H9 (cell line): ENCODE results near the gene TMEM63C. TPM values are rescaled to one million over a fixed set of nuclear protein-coding genes. Genes with fewer than 3 reads are reported as not detected.

ENCODE experiments used
- DNase-seq: peaks from one replicate; pipeline ENCODE4 v3.0.0-alpha.2; 2017
- H2AFZ ChIP-seq: one replicate; pipeline ENCODE4 v1.6.1; 2013; ENCODE audit warnings: mild to moderate bottlenecking, low read length, control low read depth, moderate library complexity
- H2AK5ac ChIP-seq: 2 replicates; pipeline ENCODE4 v1.6.1; 2013; ENCODE audit warnings: low read length, control low read depth, mixed read lengths; ENCODE audit not compliant: insufficient read length
- H2BK120ac ChIP-seq: one replicate; pipeline ENCODE4 v1.6.1; 2013; ENCODE audit warnings: low read depth, mild to moderate bottlenecking, low read length, control low read depth, inconsistent platforms; ENCODE audit not compliant: poor library complexity, severe bottlenecking
- H2BK12ac ChIP-seq: 2 replicates; pipeline ENCODE4 v1.6.1; 2013; ENCODE audit warnings: low read length, control low read depth, mixed read lengths, low read depth; ENCODE audit not compliant: insufficient read length
- H2BK15ac ChIP-seq: 2 replicates; pipeline ENCODE4 v1.6.1; 2013; ENCODE audit warnings: low read depth, low read length, control low read depth
- H2BK20ac ChIP-seq: one replicate; pipeline ENCODE4 v1.6.1; 2013; ENCODE audit warnings: low read depth, mild to moderate bottlenecking, low read length, control low read depth, inconsistent platforms; ENCODE audit not compliant: poor library complexity, severe bottlenecking
- H2BK5ac ChIP-seq: 2 replicates; pipeline ENCODE4 v1.6.1; 2013; ENCODE audit warnings: low read length, control low read depth, mixed read lengths; ENCODE audit not compliant: insufficient read length
- H3K14ac ChIP-seq: 2 replicates; pipeline ENCODE4 v1.6.1; 2013; ENCODE audit warnings: low read length, control low read depth; ENCODE audit not compliant: insufficient read depth
- H3K18ac ChIP-seq: 2 replicates; pipeline ENCODE4 v1.6.1; 2013; ENCODE audit warnings: low read depth, mild to moderate bottlenecking, mixed read lengths, low read length, control low read depth; ENCODE audit not compliant: insufficient read length
- H3K23ac ChIP-seq: 2 replicates; pipeline ENCODE4 v1.6.1; 2013; ENCODE audit warnings: low read length, control low read depth, mixed read lengths, low read depth; ENCODE audit not compliant: insufficient read length
- H3K23me2 ChIP-seq: 2 replicates; pipeline ENCODE4 v1.6.1; 2013; ENCODE audit warnings: low read depth, mild to moderate bottlenecking, mixed read lengths, low read length, control low read depth; ENCODE audit not compliant: insufficient read length, poor library complexity, severe bottlenecking
- H3K27ac ChIP-seq: 2 replicates; pipeline ENCODE4 v1.5.1; 2013; ENCODE audit warnings: low read length, control low read depth, mixed read lengths, low read depth; ENCODE audit not compliant: insufficient read length
- H3K27me3 ChIP-seq: 2 replicates; pipeline ENCODE4 v1.6.1; 2013; ENCODE audit warnings: low read length, control low read depth, inconsistent platforms; ENCODE audit not compliant: insufficient read depth
- H3K4ac ChIP-seq: 2 replicates; pipeline ENCODE4 v1.6.1; 2013; ENCODE audit warnings: low read depth, mild to moderate bottlenecking, control low read depth, inconsistent platforms, low read length, moderate library complexity
- H3K4me1 ChIP-seq: 2 replicates; pipeline ENCODE4 v1.6.1; 2013; ENCODE audit warnings: low read length, control low read depth, inconsistent platforms; ENCODE audit not compliant: insufficient read depth
- H3K4me2 ChIP-seq: 2 replicates; pipeline ENCODE4 v1.6.1; 2013; ENCODE audit warnings: low read length, control low read depth, mixed read lengths; ENCODE audit not compliant: insufficient read length, insufficient read depth
- H3K56ac ChIP-seq: 2 replicates; pipeline ENCODE4 v1.6.1; 2013; ENCODE audit warnings: low read depth, mild to moderate bottlenecking, mixed read lengths, low read length, control low read depth; ENCODE audit not compliant: insufficient read length
- H3K79me1 ChIP-seq: 2 replicates; pipeline ENCODE4 v1.6.1; 2013; ENCODE audit warnings: low read depth, mild to moderate bottlenecking, moderate library complexity, low read length, control low read depth, inconsistent platforms; ENCODE audit not compliant: insufficient read depth, poor library complexity, severe bottlenecking
- H3K79me2 ChIP-seq: 2 replicates; pipeline ENCODE4 v1.6.1; 2013; ENCODE audit warnings: low read length, control low read depth, inconsistent platforms; ENCODE audit not compliant: insufficient read depth
- H3K9ac ChIP-seq: 2 replicates; pipeline ENCODE4 v1.6.1; 2013; ENCODE audit warnings: low read length, control low read depth, mixed read lengths; ENCODE audit not compliant: insufficient read length; ENCODE audit errors: extremely low read depth
- H3K9me3 ChIP-seq: one replicate; pipeline ENCODE4 v1.6.1; 2013; ENCODE audit warnings: low read depth, low read length, inconsistent platforms; ENCODE audit not compliant: control insufficient read depth
- H3T11ph ChIP-seq: one replicate; pipeline ENCODE4 v1.6.1; 2013; ENCODE audit warnings: mild to moderate bottlenecking, low read length, control low read depth, inconsistent platforms
- H4K20me1 ChIP-seq: one replicate; pipeline ENCODE4 v1.6.1; 2013; ENCODE audit not compliant: control insufficient read depth, insufficient read length, insufficient read depth
- H4K5ac ChIP-seq: 2 replicates; pipeline ENCODE4 v1.6.1; 2013; ENCODE audit warnings: low read depth, mild to moderate bottlenecking, mixed read lengths, low read length, control low read depth; ENCODE audit not compliant: insufficient read length
- H4K8ac ChIP-seq: replicated peaks from 2 replicates; pipeline ENCODE4 v1.6.1; 2013; ENCODE audit warnings: low read length, control low read depth, mixed read lengths, low read depth; ENCODE audit not compliant: insufficient read length
- H4K91ac ChIP-seq: 2 replicates; pipeline ENCODE4 v1.6.1; 2013; ENCODE audit warnings: low read depth, mild to moderate bottlenecking, moderate library complexity, mixed read lengths, low read length, control low read depth; ENCODE audit not compliant: insufficient read length
- H3K27ac Mint-ChIP-seq, 3 experiments: 2 replicates in 2 of 3; 3 replicates in 1 of 3; pipeline ENCODE4 v1.8.0; 2020 to 2021; ENCODE audit warnings: mixed read lengths in 3 of 3, mild to moderate bottlenecking in 1 of 3, moderate library complexity in 1 of 3
- H3K27me3 Mint-ChIP-seq: 2 replicates; pipeline ENCODE4 v1.8.0; 2021; ENCODE audit warnings: low read depth, mild to moderate bottlenecking, moderate library complexity, mixed read lengths
- H3K36me3 Mint-ChIP-seq, 3 experiments: 2 replicates in 2 of 3; 3 replicates in 1 of 3; pipeline ENCODE4 v1.8.0; 2020 to 2021; ENCODE audit warnings: low read depth in 3 of 3, mixed read lengths in 3 of 3; ENCODE audit not compliant: insufficient read depth in 1 of 3
- H3K4me1 Mint-ChIP-seq, 2 experiments: 2 replicates each; pipeline ENCODE4 v1.8.0; 2020; ENCODE audit warnings: mixed read lengths in 2 of 2
- H3K4me3 Mint-ChIP-seq, 2 experiments: 2 replicates in 1 of 2; 3 replicates in 1 of 2; pipeline ENCODE4 v1.8.0; 2020 to 2021; ENCODE audit warnings: mild to moderate bottlenecking in 2 of 2, mixed read lengths in 2 of 2, moderate library complexity in 1 of 2
- H3K9me3 Mint-ChIP-seq, 2 experiments: 2 replicates in 1 of 2; 3 replicates in 1 of 2; pipeline ENCODE4 v1.8.0; 2020; ENCODE audit warnings: mild to moderate bottlenecking in 2 of 2, mixed read lengths in 2 of 2, moderate library complexity in 1 of 2
- WGBS: extraction: QIAGEN DNeasy Blood & Tissue Kit; methylation state at CpG from one replicate; pipeline ENCODE4 v1.1.7; 2013; ENCODE audit warnings: missing lambda C conversion rate, low lambda C conversion rate, mixed read lengths; ENCODE audit not compliant: insufficient read length; ENCODE audit errors: extremely low coverage; 5-methylcytosine and 5-hydroxymethylcytosine counted together
- total RNA-seq: library from RNA; stranded (reverse); gene quantifications from 2 replicates; pipeline ENCODE4 v1.2.1, GENCODE V29; 2021
- TF ChIP-seq, protein P1 (sequence below): fragments of 200-600 bp; sonication (generic); conservative IDR thresholded peaks from 3 replicates; pipeline ENCODE4 v1.8.0; 2021; ENCODE audit warnings: antibody characterized with exemption, mild to moderate bottlenecking

The TMEM63C gene
- total RNA-seq, 1 experiment from 2014 or later, result 2.2 TPM

DNA sequence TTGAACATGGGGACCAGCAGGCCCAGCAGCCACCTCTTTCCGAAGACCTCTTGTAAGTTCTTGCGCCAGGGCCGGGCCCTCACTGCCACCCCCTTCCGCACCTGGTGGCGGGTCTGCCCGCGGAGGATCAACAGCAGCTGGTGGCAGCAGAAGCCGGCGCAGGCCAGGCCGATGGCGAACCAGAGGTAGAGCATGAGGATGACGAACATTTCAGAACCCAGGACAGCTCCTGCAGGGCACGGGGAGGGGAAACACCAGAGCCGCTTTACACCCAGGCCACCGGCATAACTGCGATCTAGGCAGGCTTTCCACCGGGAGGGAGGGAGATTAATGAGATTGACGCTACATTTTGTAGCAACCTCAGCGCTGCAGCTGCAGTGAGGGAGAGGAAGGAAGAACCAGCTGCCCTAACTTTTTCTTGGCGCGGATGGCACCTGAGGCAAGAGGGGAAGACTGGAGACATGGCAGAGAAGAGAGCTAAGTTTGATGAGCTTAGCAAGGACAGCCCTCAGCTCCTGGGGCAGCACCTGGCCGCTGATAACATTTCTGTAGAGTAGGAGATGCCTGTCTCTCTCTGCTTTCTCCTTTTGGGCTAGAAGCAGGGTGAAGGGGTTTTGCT lies 47.8 kb upstream of the TMEM63C start:
- no peak overlapping the region for H2BK120ac ChIP-seq
- no peak overlapping the region for H3K23ac ChIP-seq
- TF ChIP-seq, protein P1, sequence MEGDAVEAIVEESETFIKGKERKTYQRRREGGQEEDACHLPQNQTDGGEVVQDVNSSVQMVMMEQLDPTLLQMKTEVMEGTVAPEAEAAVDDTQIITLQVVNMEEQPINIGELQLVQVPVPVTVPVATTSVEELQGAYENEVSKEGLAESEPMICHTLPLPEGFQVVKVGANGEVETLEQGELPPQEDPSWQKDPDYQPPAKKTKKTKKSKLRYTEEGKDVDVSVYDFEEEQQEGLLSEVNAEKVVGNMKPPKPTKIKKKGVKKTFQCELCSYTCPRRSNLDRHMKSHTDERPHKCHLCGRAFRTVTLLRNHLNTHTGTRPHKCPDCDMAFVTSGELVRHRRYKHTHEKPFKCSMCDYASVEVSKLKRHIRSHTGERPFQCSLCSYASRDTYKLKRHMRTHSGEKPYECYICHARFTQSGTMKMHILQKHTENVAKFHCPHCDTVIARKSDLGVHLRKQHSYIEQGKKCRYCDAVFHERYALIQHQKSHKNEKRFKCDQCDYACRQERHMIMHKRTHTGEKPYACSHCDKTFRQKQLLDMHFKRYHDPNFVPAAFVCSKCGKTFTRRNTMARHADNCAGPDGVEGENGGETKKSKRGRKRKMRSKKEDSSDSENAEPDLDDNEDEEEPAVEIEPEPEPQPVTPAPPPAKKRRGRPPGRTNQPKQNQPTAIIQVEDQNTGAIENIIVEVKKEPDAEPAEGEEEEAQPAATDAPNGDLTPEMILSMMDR, result no peak
- peak; percentile 92 for DNase-seq
- no peaks in the 10 kb centered on the region for H3K9me3 ChIP-seq
- WGBS, result no CpG with 5 or more reads among the region's 22 CpGs
- H4K5ac ChIP-seq, result no peak overlapping the region
- no peak overlapping the region for H3K9ac ChIP-seq
- no peak overlapping the region for H2BK20ac ChIP-seq
- Mint-ChIP-seq H3K4me1 (peaks cover 6 to 8% of the 10 kb centered on the region in 2 experiments), H3K27ac (no peak overlapping the region), H3K4me3 (no peak overlapping the region), H3K27me3 (peaks cover 5% of the 10 kb centered on the region; the same call in 1 of the 2 replicates), H3K36me3 (peaks cover 8 to 43% (median 27%) of the 10 kb centered on the region in 3 experiments), H3K9me3 (no peaks in the 10 kb centered on the region)
- H3K4me2 ChIP-seq, result no peak overlapping the region
- no peaks in the 10 kb centered on the region for H3K27me3 ChIP-seq
- no peak overlapping the region for H2AK5ac ChIP-seq
- no peak overlapping the region for H2BK15ac ChIP-seq
- no peak overlapping the region for H3K14ac ChIP-seq
- no peak overlapping the region for H4K8ac ChIP-seq
- no peaks in the 10 kb centered on the region for H3K79me1 ChIP-seq
- no peaks in the 10 kb centered on the region for H3K4me1 ChIP-seq
- no peaks in the 10 kb centered on the region for H3K23me2 ChIP-seq
- no peak overlapping the region for H3T11ph ChIP-seq
- H3K27ac ChIP-seq, result no peak overlapping the region
- no peak overlapping the region for H2AFZ ChIP-seq
- no peak overlapping the region for H2BK12ac ChIP-seq
- no peaks in the 10 kb centered on the region for H4K20me1 ChIP-seq
- H3K56ac ChIP-seq, result no peak overlapping the region
- H3K79me2 ChIP-seq, result no peaks in the 10 kb centered on the region
- H4K91ac ChIP-seq, result no peak overlapping the region
- no peak overlapping the region for H3K18ac ChIP-seq
- H3K4ac ChIP-seq, result no peak overlapping the region
- no peak overlapping the region for H2BK5ac ChIP-seq
